ENCODE results near the gene ANK3. TPM values are rescaled to one million over a fixed set of nuclear protein-coding genes. Genes with fewer than 3 reads are reported as not detected.

The ANK3 gene
- total RNA-seq, 4 donors from 2014 or later, result 125 to 171 (median 149) TPM

DNA sequence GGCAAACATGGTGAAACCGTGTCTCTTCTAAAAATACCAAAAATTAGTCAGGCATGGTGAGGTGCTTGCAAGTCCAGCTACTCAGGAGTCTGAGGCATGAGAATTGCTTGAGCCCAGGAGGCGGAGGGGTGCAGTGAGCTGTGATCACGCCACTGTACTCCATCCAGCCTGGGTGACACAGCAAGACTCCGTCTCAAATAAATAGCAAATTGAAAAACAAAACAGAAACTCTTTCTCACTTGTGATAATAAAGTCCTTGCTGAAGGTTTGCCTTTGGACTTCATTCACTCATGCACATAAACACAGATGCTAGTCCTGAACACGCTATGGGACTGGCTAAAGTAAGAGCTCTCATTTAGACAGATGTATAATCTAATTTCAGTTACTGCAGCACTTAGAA lies 37.6 kb downstream of the ANK3 start:
- intact Hi-C loops (cut with DNase I; ENCODE audit: low total_unique reads) (no loop called here), in situ Hi-C loops (cut with MboI; ENCODE audit: low sequenced_read_pairs in 4 of 4) (no loop called here)
- Histone ChIP-seq H3K36me3 (no peaks in the 10 kb centered on the region), H3K9me3 (no peaks in the 10 kb centered on the region), H3K27ac (no peak overlapping the region), H3K4me1 (no peaks in the 10 kb centered on the region), H3K27me3 (no peaks in the 10 kb centered on the region), H3K4me3 (no peak overlapping the region)
- DNase-seq, result no peak
- TF ChIP-seq POLR2A (IDR thresholded peaks at IDR 0.05), result no peak
- no peak for TF ChIP-seq CTCF (IDR thresholded peaks at IDR 0.05 in 4 of 5, conservative IDR thresholded peaks at IDR 0.05 in 1 of 5)
- ATAC-seq, result no peak

- intact Hi-C loops (cut with DNase I; ENCODE audit: low total_unique reads), result no loop called here
- no peak for TF ChIP-seq CTCF (IDR thresholded peaks at IDR 0.05 in 4 of 5, conservative IDR thresholded peaks at IDR 0.05 in 1 of 5)
- no peak for TF ChIP-seq POLR2A (IDR thresholded peaks at IDR 0.05)
These were observed 38.4 kb downstream of the ANK3 start for GRCh38 chr10:60351191-60351853.

DNA sequence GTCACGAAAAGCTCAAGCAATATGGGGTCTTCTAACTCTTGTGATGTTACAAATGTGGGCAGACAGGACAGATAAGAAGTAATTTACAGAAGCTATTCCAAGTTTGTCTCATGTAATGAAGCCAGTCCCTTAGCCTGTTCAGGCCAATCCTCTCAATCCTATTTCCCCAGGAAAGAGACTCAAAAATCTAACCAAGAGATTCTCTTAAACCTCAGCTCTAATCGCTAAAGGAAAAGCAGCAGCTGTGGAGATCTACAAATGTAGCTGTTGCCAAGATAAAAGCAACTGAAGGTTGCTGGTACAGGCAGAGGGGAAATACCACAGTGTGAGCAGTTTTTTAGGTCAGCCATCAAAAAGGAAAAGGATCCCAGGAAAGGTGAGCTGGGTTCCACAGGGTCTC lies 39.3 kb downstream of the ANK3 start:
- Histone ChIP-seq H3K4me3 (no peak overlapping the region), H3K9me3 (no peaks in the 10 kb centered on the region), H3K4me1 (no peaks in the 10 kb centered on the region), H3K36me3 (no peaks in the 10 kb centered on the region), H3K27me3 (no peaks in the 10 kb centered on the region), H3K27ac (no peak overlapping the region)
- DNase-seq (no peak), ATAC-seq (no peak)
- TF ChIP-seq CTCF (IDR thresholded peaks at IDR 0.05 in 4 of 5, conservative IDR thresholded peaks at IDR 0.05 in 1 of 5) (no peak), POLR2A (IDR thresholded peaks at IDR 0.05) (no peak)
- intact Hi-C loops (cut with DNase I; ENCODE audit: low total_unique reads) (no loop called here), in situ Hi-C loops (cut with MboI; ENCODE audit: low sequenced_read_pairs in 4 of 4) (no loop called here)

More at GRCh38 chr10:60351191-60351853, 38.4 kb downstream of the ANK3 start:
- ATAC-seq (no peak), DNase-seq (no peak)
- Histone ChIP-seq H3K4me1 (no peaks in the 10 kb centered on the region), H3K27ac (no peak overlapping the region), H3K9me3 (no peaks in the 10 kb centered on the region), H3K36me3 (no peaks in the 10 kb centered on the region), H3K27me3 (no peaks in the 10 kb centered on the region), H3K4me3 (no peak overlapping the region)
- in situ Hi-C loops (cut with MboI; ENCODE audit: low sequenced_read_pairs in 4 of 4), result no loop called here

GRCh38 chr10:60349426-60349825 lies 40.2 kb downstream of the ANK3 start:
- Histone ChIP-seq H3K27me3 (no peaks in the 10 kb centered on the region), H3K4me3 (no peak overlapping the region), H3K4me1 (no peaks in the 10 kb centered on the region), H3K36me3 (no peaks in the 10 kb centered on the region), H3K9me3 (no peaks in the 10 kb centered on the region), H3K27ac (no peak overlapping the region)
- TF ChIP-seq CTCF (IDR thresholded peaks at IDR 0.05 in 4 of 5, conservative IDR thresholded peaks at IDR 0.05 in 1 of 5), result no peak
- no peak for TF ChIP-seq POLR2A (IDR thresholded peaks at IDR 0.05)
- DNase-seq (no peak), ATAC-seq (no peak)
- in situ Hi-C loops (cut with MboI; ENCODE audit: low sequenced_read_pairs in 4 of 4), result no loop called here
- intact Hi-C loops (cut with DNase I; ENCODE audit: low total_unique reads), result no loop called here

DNA sequence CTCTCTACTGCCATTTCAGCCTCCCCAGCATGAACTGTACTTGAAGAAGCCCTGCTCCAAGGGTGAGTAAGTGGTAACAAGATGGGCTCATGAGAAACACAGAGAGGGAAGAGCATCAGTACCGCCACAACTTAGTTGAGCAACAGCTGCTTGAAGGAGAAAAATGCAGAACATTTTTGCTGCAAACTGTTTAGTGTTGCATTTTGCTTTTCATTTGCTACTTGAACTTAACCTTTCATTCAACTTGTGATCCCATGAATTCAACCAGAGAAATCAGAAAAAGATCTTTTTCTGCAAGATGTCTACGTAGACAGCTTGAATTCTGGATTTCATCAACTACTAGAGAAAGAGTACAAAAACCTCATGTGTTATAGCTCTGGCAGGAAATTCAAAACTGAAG lies 40.7 kb downstream of the ANK3 start:
- Histone ChIP-seq H3K9me3 (no peaks in the 10 kb centered on the region), H3K36me3 (no peaks in the 10 kb centered on the region), H3K4me1 (no peaks in the 10 kb centered on the region), H3K4me3 (no peak overlapping the region), H3K27me3 (no peaks in the 10 kb centered on the region), H3K27ac (no peak overlapping the region)
- TF ChIP-seq POLR2A (IDR thresholded peaks at IDR 0.05), result no peak
- TF ChIP-seq CTCF (IDR thresholded peaks at IDR 0.05 in 4 of 5, conservative IDR thresholded peaks at IDR 0.05 in 1 of 5), result no peak
- intact Hi-C loops (cut with DNase I; ENCODE audit: low total_unique reads), result no loop called here
- ATAC-seq, result no peak
- no peak for DNase-seq
- in situ Hi-C loops (cut with MboI; ENCODE audit: low sequenced_read_pairs in 4 of 4), result no loop called here
